Keratinocyte (primary cell): ENCODE measurements around the gene FURIN. TPM values are rescaled to one million over a fixed set of nuclear protein-coding genes. Genes with fewer than 3 reads are reported as not detected.

Experiments used
- DNase-seq: peaks from one replicate; pipeline ENCODE4 v3.0.0-alpha.2; 2011; ENCODE audit warnings: low read depth, missing footprints, low spot score
- FAIRE-seq: peaks from 2 replicates; lab custom pipeline; 2011; peaks lifted over from hg19 to GRCh38; lab: Jason Lieb, UNC
- H2AFZ ChIP-seq: 2 replicates; pipeline ENCODE4 v1.6.0; 2012; ENCODE audit warnings: low read length, control low read depth, inconsistent platforms; ENCODE audit not compliant: control insufficient read depth
- H3K27ac ChIP-seq: 2 replicates; pipeline ENCODE4 v1.5.1; 2011; ENCODE audit warnings: low read length; ENCODE audit not compliant: control insufficient read depth, insufficient read depth
- H3K27me3 ChIP-seq: 3 replicates; pipeline ENCODE4 v1.6.0; 2011; ENCODE audit warnings: low read length; ENCODE audit not compliant: control insufficient read depth, insufficient read depth; ENCODE audit errors: extremely low read depth
- H3K36me3 ChIP-seq, 2 experiments: 2 replicates in 1 of 2; 3 replicates in 1 of 2; pipeline ENCODE4 v1.5.1; 2011; ENCODE audit warnings: low read length in 2 of 2, mild to moderate bottlenecking in 1 of 2; ENCODE audit not compliant: control insufficient read depth in 2 of 2, insufficient read depth in 2 of 2; ENCODE audit errors: extremely low read depth in 1 of 2
- H3K4me1 ChIP-seq: 3 replicates; pipeline ENCODE4 v1.5.1; 2011; ENCODE audit warnings: low read length; ENCODE audit not compliant: control insufficient read depth, insufficient read depth; ENCODE audit errors: extremely low read depth
- H3K4me2 ChIP-seq: 3 replicates; pipeline ENCODE4 v1.6.0; 2011; ENCODE audit warnings: low read depth, low read length; ENCODE audit not compliant: control insufficient read depth, insufficient read depth; ENCODE audit errors: extremely low read depth
- H3K4me3 ChIP-seq, 3 experiments: fragments of 200-600 bp in 1 of 3; sonication (generic) in 1 of 3; 2 replicates in 2 of 3; 3 replicates in 1 of 3; pipeline ENCODE4 v1.5.1; 2011 to 2016; ENCODE audit warnings: low read length in 3 of 3, mild to moderate bottlenecking in 3 of 3, control low read depth in 2 of 3, inconsistent platforms in 1 of 3, low read depth in 1 of 3, mixed read lengths in 1 of 3, mixed run types in 1 of 3, moderate library complexity in 1 of 3; ENCODE audit not compliant: control insufficient read depth in 2 of 3, insufficient read depth in 2 of 3; ENCODE audit errors: extremely low read depth in 1 of 3
- H3K79me2 ChIP-seq: 2 replicates; pipeline ENCODE4 v1.6.0; 2012; ENCODE audit warnings: low read length; ENCODE audit not compliant: control insufficient read depth, insufficient read depth
- H3K9ac ChIP-seq: 3 replicates; pipeline ENCODE4 v1.6.0; 2011; ENCODE audit warnings: low read length; ENCODE audit not compliant: control insufficient read depth, insufficient read depth; ENCODE audit errors: extremely low read depth
- H3K9me1 ChIP-seq: 3 replicates; pipeline ENCODE4 v1.6.0; 2011; ENCODE audit warnings: low read length; ENCODE audit not compliant: control insufficient read depth, insufficient read depth; ENCODE audit errors: extremely low read depth
- H3K9me3 ChIP-seq: 2 replicates; pipeline ENCODE4 v1.5.1; 2012; ENCODE audit warnings: low read depth, low read length; ENCODE audit not compliant: control insufficient read depth
- H4K20me1 ChIP-seq: 3 replicates; pipeline ENCODE4 v1.6.0; 2011; ENCODE audit warnings: low read length; ENCODE audit not compliant: control insufficient read depth, insufficient read depth; ENCODE audit errors: extremely low read depth
- EZH2 ChIP-seq: IDR thresholded peaks from one replicate; pipeline ENCODE4 v1.6.1; 2012; ENCODE audit warnings: inconsistent platforms, mild to moderate bottlenecking, low read length, moderate library complexity
- dilution Hi-C: fragments of 300-500 bp; cut with MboI; formaldehyde crosslinking; loops from one replicate; pipeline ENCODE4 v1.7.0; 2020; ENCODE audit warnings: low sequenced_read_pairs; ENCODE audit not compliant: extremely low pct_ligation_motif_present
- polyA plus RNA-seq, 5 experiments: library from polyadenylated mRNA; depleted of rRNA in 3 of 5; stranded (reverse) in 3 of 5; stranded (forward) in 1 of 5; unstranded in 1 of 5; fragments of >200 nt; gene quantifications; 1 replicate in 1 of 5; 2 replicates in 3 of 5; 3 replicates in 1 of 5; pipeline versions ENCODE4 v1.2.1 to v1.2.3, GENCODE V29; 2011 to 2012; ENCODE audit warnings: missing spikeins in 2 of 5, low read depth in 1 of 5, low replicate concordance in 1 of 5
- TF ChIP-seq, protein P1 (sequence below), 3 experiments: IDR thresholded peaks in 1 of 3; conservative IDR thresholded peaks in 1 of 3; optimal IDR thresholded peaks in 1 of 3; 2 replicates in 2 of 3; 3 replicates in 1 of 3; pipeline versions ENCODE3 to v1.5.1; 2011; ENCODE audit warnings: low read length in 3 of 3, mild to moderate bottlenecking in 3 of 3, moderate library complexity in 2 of 3, control low read depth in 1 of 3, inconsistent platforms in 1 of 3; ENCODE audit not compliant: insufficient read depth in 2 of 3; ENCODE audit errors: extremely low read depth in 1 of 3

FURIN gene
- polyA plus RNA-seq, 1 donor (not counting 4 experiments of a cell fraction or from before 2014, with no cell fraction given), result 22.8 TPM

DNA sequence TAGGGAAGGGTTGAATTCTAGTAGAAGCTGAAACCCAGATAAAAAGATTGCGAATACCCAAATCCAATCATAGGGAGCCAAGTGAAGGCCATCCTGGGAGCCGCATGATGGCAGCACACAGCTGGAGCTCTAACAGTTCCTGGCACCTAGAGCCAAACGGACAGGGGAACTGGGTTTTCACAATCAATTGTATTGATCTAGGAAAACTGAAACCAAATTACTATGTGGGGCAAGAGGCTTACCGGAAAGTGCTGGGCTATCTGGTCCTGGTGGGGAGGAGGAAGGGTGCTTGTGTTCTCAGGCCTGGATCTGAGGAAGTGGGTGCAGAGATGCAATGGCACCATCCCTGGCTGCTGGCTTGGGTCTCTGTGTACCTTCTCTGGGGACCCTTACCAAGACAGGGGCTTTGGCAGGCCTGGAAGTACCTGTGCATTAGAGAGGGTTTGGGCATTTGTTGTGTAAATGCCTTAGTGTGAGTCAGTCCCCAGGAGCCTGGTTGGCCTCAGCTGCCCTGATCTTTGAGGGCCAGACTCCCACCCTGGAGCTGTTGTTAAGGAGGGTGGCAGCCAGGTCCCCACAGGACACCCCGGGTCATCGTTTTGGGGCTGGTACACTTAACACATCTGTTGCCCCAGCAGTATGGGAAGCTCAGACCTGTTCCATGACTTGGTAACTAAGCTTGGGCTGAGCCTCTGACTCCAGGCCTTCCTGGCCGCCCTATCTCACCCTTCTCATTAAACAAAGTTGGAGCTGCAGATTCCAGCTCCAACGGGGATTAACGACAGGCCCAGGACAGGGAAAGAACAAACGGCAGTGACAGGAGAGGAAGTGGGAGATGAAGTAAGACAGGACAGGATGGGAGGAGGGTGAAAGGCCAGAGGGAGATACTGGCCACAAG lies 8.9 kb upstream of the FURIN start:
- no peak for FAIRE-seq
- Histone ChIP-seq H3K4me1 (peaks cover 15% of the 10 kb centered on the region), H3K79me2 (no peaks in the 10 kb centered on the region), H3K9ac (no peak overlapping the region), H3K36me3 (no peaks in the 10 kb centered on the region), H3K9me1 (no peaks in the 10 kb centered on the region), H4K20me1 (no peaks in the 10 kb centered on the region), H2AFZ (no peak overlapping the region), H3K27ac (no peak overlapping the region), H3K4me2 (no peak overlapping the region), H3K4me3 (no peak overlapping the region), H3K9me3 (no peaks in the 10 kb centered on the region), H3K27me3 (no peaks in the 10 kb centered on the region)
- dilution Hi-C loops, result no loop called here
- no peak for TF ChIP-seq EZH2
- TF ChIP-seq, protein P1, sequence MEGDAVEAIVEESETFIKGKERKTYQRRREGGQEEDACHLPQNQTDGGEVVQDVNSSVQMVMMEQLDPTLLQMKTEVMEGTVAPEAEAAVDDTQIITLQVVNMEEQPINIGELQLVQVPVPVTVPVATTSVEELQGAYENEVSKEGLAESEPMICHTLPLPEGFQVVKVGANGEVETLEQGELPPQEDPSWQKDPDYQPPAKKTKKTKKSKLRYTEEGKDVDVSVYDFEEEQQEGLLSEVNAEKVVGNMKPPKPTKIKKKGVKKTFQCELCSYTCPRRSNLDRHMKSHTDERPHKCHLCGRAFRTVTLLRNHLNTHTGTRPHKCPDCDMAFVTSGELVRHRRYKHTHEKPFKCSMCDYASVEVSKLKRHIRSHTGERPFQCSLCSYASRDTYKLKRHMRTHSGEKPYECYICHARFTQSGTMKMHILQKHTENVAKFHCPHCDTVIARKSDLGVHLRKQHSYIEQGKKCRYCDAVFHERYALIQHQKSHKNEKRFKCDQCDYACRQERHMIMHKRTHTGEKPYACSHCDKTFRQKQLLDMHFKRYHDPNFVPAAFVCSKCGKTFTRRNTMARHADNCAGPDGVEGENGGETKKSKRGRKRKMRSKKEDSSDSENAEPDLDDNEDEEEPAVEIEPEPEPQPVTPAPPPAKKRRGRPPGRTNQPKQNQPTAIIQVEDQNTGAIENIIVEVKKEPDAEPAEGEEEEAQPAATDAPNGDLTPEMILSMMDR (optimal IDR thresholded peaks at IDR 0.05 in 1 of 3, IDR thresholded peaks at IDR 0.05 in 1 of 3, conservative IDR thresholded peaks at IDR 0.05 in 1 of 3; ENCODE audit: extremely low read depth in 1 of 3, insufficient read depth in 2 of 3, low read length in 3 of 3), result no peak
- DNase-seq, result no peak

DNA sequence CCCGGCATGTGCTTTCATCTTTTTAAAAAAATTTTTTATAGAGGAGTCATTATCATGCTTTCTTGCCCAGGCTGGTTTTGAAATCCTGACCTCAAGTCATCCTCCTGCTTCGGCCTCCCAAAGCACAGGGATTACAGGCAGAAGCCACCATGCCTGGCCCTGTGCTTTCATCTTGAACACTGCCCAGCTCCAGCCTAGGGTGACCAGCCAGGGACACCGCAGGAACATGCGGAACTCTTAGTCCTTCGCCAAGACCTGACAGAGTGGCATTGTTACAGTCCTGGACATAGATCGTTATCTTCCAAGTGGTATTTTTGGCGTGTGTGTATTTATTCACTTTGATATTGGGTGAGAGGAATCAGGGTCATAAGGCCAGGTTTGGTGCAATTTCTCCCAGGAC lies 7.9 kb upstream of the FURIN start:
- no peaks in the 10 kb centered on the region for H3K9me3 ChIP-seq
- no peaks in the 10 kb centered on the region for H3K27me3 ChIP-seq
- H3K27ac ChIP-seq, result no peak overlapping the region
- H3K79me2 ChIP-seq, result no peaks in the 10 kb centered on the region
- no peak for DNase-seq
- no peaks in the 10 kb centered on the region for H4K20me1 ChIP-seq
- H3K9ac ChIP-seq, result no peak overlapping the region
- peaks cover 18% of the 10 kb centered on the region for H3K4me1 ChIP-seq
- dilution Hi-C loops, result no loop called here
- no peak overlapping the region for H3K4me3 ChIP-seq
- no peak for FAIRE-seq
- H2AFZ ChIP-seq, result no peak overlapping the region
- H3K4me2 ChIP-seq, result no peak overlapping the region
- H3K9me1 ChIP-seq, result no peaks in the 10 kb centered on the region
- no peaks in the 10 kb centered on the region for H3K36me3 ChIP-seq
- no peak for TF ChIP-seq EZH2
- TF ChIP-seq, protein P1 (optimal IDR thresholded peaks at IDR 0.05 in 1 of 3, IDR thresholded peaks at IDR 0.05 in 1 of 3, conservative IDR thresholded peaks at IDR 0.05 in 1 of 3; ENCODE audit: extremely low read depth in 1 of 3, insufficient read depth in 2 of 3, low read length in 3 of 3), result no peak
